HG03066 (cell line): Measurements from ENCODE around the gene TLR10.
"Not testable (repeated sequence)": the region's sequence is repeated elsewhere in the genome, so short reads cannot be mapped to it uniquely, and the experiment has no call there.

Source experiments
- ATAC-seq: cut with Tn5 transposase; IDR thresholded peaks from one replicate; pipeline ENCODE4 v1.9.1; 2021; ENCODE audit warnings: low read depth; ENCODE audit not compliant: unreplicated experiment

The TLR10 gene

GRCh38 chr4:38769441-38769840, 13.3 kb downstream of the TLR10 start:
- ATAC-seq = no peak

- no peak for ATAC-seq
These were observed 13.8 kb downstream of the TLR10 start for GRCh38 chr4:38768968-38769394.

- ATAC-seq = not testable (repeated sequence)
These were observed 15.8 kb downstream of the TLR10 start for GRCh38 chr4:38766940-38767339.

GRCh38 chr4:38765382-38765781, 17.4 kb downstream of the TLR10 start:
- no peak for ATAC-seq

GRCh38 chr4:38764277-38764676, 18.5 kb downstream of the TLR10 start:
- no peak for ATAC-seq

- peak; percentile 34 for ATAC-seq
These were observed 20.2 kb downstream of the TLR10 start for GRCh38 chr4:38762560-38762959.

- ATAC-seq = no peak
These were observed 23.0 kb downstream of the TLR10 start for GRCh38 chr4:38759790-38760122.

GRCh38 chr4:38759113-38759789, 23.5 kb downstream of the TLR10 start:
- ATAC-seq = no peak

GRCh38 chr4:38757945-38758600, 24.7 kb downstream of the TLR10 start:
- ATAC-seq = no peak

- ATAC-seq = no peak
These were observed 29.6 kb downstream of the TLR10 start for GRCh38 chr4:38752941-38753806.

- peak; percentile 98 for ATAC-seq
These were observed 30.3 kb downstream of the TLR10 start for GRCh38 chr4:38752372-38752940.

GRCh38 chr4:38751341-38752010, 31.3 kb downstream of the TLR10 start:
- ATAC-seq = no peak

GRCh38 chr4:38749336-38749735, 33.5 kb downstream of the TLR10 start:
- ATAC-seq = no peak

- ATAC-seq = no peak
These were observed 35.2 kb downstream of the TLR10 start for GRCh38 chr4:38747629-38748028.

- ATAC-seq = no peak
These were observed 36.9 kb downstream of the TLR10 start for GRCh38 chr4:38745881-38746280.

GRCh38 chr4:38743866-38744265, 38.9 kb downstream of the TLR10 start:
- no peak for ATAC-seq

GRCh38 chr4:38740303-38740702, 42.5 kb downstream of the TLR10 start:
- no peak for ATAC-seq

GRCh38 chr4:38738940-38739803, 43.6 kb downstream of the TLR10 start:
- no peak for ATAC-seq

- no peak for ATAC-seq
These were observed 46.9 kb downstream of the TLR10 start for GRCh38 chr4:38735870-38736269.

GRCh38 chr4:38734911-38735310, 47.9 kb downstream of the TLR10 start:
- ATAC-seq = no peak
